Colonic mucosa (tissue), 4 donors: ENCODE results near the gene SETBP1. TPM values are rescaled to one million over a fixed set of nuclear protein-coding genes. Genes with fewer than 3 reads are reported as not detected.

Source experiments
- DNase-seq: peaks from one replicate; pipeline ENCODE4 v3.0.0-alpha.2; 2020
- H3K27ac ChIP-seq: fragments of 200-600 bp; one replicate; pipeline ENCODE4 v1.8.0; 2021
- H3K27me3 ChIP-seq: fragments of 200-600 bp; one replicate; pipeline ENCODE4 v1.8.0; 2021
- H3K36me3 ChIP-seq: fragments of 200-600 bp; one replicate; pipeline ENCODE4 v1.8.0; 2021
- H3K4me1 ChIP-seq: fragments of 200-600 bp; one replicate; pipeline ENCODE4 v1.8.0; 2021; ENCODE audit warnings: mild to moderate bottlenecking
- H3K4me3 ChIP-seq: fragments of 200-600 bp; one replicate; pipeline ENCODE4 v1.8.0; 2021
- H3K9ac ChIP-seq, 2 donors: one replicate each; pipeline ENCODE4 v1.7.0; 2013; ENCODE audit warnings: control low read depth in 2 of 2, low read depth in 2 of 2, low read length in 2 of 2
- H3K9me3 ChIP-seq: fragments of 200-600 bp; one replicate; pipeline ENCODE4 v1.8.0; 2021
- CTCF ChIP-seq: fragments of 200-600 bp; IDR thresholded peaks from one replicate; pipeline ENCODE4 v1.8.0; 2022; ENCODE audit warnings: antibody characterized with exemption, mild to moderate bottlenecking
- intact Hi-C: fragments of 100-400 bp; cut with DNase I; formaldehyde crosslinking; loops from one replicate; pipeline ENCODE4 v1.14.1; 2022
- total RNA-seq, 2 donors: library from RNA; stranded (reverse); fragmentation: NEBNext Ultra II Directional in 1 of 2; extraction: Animal tissue kit (Norgen Biotek cat#: 25700) in 1 of 2; gene quantifications; one replicate each; pipeline ENCODE4 v1.2.1, GENCODE V29; 2021
- donor health status: healthy.
- donor health status: DM: no; HTN: no; CAD: no.
- donor health status: DM: no; HTN: no; CAD: no.

SETBP1 gene
- total RNA-seq, 2 donors from 2014 or later = 9.6 to 11.8 TPM

DNA sequence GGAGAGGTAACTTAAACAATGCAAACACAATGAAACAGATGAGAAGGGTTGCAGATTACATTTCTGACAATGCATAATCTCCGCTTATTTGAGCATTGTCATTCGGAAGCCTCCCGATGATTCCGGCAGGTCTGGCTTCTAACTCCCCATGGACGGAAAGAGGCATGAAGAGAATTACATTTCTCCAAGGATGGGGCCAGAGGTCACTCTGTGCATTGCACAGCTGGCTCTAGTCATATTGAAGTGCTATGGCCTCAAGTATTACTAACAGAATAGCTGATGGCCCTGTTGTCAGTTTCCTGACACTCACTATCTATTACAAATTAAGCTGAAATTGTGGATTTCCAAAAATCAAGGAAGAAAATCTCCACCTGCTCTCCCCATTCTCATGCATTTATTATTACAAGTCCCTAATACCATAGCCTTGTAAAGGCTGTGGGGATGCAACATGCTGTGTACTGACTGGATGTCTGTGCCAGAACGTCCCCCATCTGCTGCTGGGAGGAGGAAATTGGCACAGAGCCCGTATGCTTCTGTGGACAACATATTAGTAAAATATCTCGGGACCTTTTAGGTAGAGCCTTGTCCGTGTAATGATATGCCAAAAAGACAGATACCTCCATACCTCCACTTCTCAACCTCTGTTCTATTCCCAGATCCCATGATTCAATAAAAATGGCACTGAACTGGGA is 168.1 kb downstream of the SETBP1 start:
- Histone ChIP-seq H3K9me3 (no peaks in the 10 kb centered on the region), H3K4me1 (no peaks in the 10 kb centered on the region)

DNA sequence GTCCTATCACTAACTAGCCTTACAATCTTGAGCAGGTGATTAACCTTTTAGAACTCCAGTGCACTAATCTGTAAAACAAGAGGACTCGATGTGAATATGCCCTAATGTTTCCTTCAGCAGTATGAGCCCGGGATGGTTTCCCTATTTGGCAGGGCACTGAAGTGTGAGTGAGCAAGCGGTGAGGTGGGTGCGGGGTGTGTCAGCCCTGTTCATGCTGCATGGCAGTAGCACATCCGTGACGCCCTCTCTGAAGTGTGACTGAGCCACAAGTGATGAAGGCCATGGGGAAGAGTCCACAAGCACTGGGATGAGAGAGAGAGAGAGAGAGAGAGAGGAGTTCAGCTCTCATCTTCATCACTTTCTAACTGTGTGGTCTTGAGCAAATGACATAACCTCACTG is 168.7 kb downstream of the SETBP1 start:
- no peak overlapping the region for H3K9ac ChIP-seq
- intact Hi-C loops = no loop called here
- no peaks in the 10 kb centered on the region for H3K4me1 ChIP-seq
- TF ChIP-seq CTCF = no peak
- H3K27ac ChIP-seq = no peak overlapping the region
- H3K27me3 ChIP-seq = no peaks in the 10 kb centered on the region
- H3K9me3 ChIP-seq = no peaks in the 10 kb centered on the region
- no peak overlapping the region for H3K4me3 ChIP-seq
- no peak for DNase-seq
- no peaks in the 10 kb centered on the region for H3K36me3 ChIP-seq

More for the DNA sequence above, 168.1 kb downstream of the SETBP1 start:
- Histone ChIP-seq H3K9ac (no peak overlapping the region), H3K27me3 (no peaks in the 10 kb centered on the region), H3K4me3 (no peak overlapping the region), H3K27ac (no peak overlapping the region), H3K36me3 (no peaks in the 10 kb centered on the region)
- DNase-seq = no peak
- TF ChIP-seq CTCF = no peak
- intact Hi-C loops = no loop called here

DNA sequence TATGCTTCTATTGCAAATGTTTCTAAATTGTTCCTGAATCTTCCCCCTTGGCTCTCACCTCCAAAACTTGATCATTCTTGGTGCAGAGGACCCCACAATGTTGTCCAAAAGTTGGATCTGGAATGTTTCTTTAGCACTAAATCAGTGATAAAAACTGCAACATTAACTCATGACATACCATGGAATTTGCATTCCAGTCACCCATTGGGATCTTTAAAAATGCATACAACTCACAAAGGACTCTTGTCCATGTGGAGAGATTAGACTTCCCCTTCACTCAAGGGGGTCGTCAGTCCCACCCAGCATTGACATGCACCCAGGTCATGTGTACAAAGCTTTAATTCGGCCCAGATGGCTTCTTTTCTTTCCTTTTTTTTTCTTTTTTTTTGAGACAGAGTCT is 169.3 kb downstream of the SETBP1 start:
- TF ChIP-seq CTCF = no peak
- Histone ChIP-seq H3K36me3 (no peaks in the 10 kb centered on the region), H3K4me3 (no peak overlapping the region), H3K4me1 (no peaks in the 10 kb centered on the region), H3K27ac (no peak overlapping the region), H3K27me3 (no peaks in the 10 kb centered on the region), H3K9ac (no peak overlapping the region), H3K9me3 (no peaks in the 10 kb centered on the region)
- DNase-seq = no peak
- intact Hi-C loops = no loop called here

- H3K36me3 ChIP-seq = no peaks in the 10 kb centered on the region
- H3K9ac ChIP-seq = no peak overlapping the region
- no peaks in the 10 kb centered on the region for H3K27me3 ChIP-seq
- H3K9me3 ChIP-seq = no peaks in the 10 kb centered on the region
- no peaks in the 10 kb centered on the region for H3K4me1 ChIP-seq
- no peak for TF ChIP-seq CTCF
- no peak for DNase-seq
- no peak overlapping the region for H3K4me3 ChIP-seq
- H3K27ac ChIP-seq = no peak overlapping the region
- intact Hi-C loops = no loop called here
Observed at GRCh38 chr18:44851856-44852621, 171.4 kb downstream of the SETBP1 start.

DNA sequence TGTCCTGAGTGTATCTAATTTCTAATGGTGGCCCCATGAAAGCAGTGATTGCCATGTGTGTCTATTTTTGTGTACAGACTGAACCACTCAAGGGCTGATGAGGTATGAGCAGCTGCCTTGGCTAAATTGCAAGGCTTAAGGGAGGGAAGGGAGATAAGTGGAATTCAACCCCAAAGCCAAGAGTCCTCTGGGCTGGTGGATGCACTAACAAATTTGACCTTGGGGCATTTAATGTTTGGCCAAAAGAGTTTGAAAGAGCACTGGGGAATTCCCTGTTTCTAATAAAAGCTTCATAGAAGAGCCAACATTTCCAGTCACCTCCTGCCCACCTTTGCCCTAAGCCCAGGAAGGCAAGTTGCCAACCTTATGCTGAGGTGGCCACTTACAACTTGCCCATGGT is 172.1 kb downstream of the SETBP1 start:
- Histone ChIP-seq H3K9ac (no peak overlapping the region), H3K9me3 (no peaks in the 10 kb centered on the region), H3K4me1 (no peaks in the 10 kb centered on the region), H3K36me3 (no peaks in the 10 kb centered on the region), H3K27ac (no peak overlapping the region), H3K27me3 (no peaks in the 10 kb centered on the region), H3K4me3 (no peak overlapping the region)
- intact Hi-C loops = no loop called here
- TF ChIP-seq CTCF = no peak
- DNase-seq = no peak
